HFFc6 (cell line): ENCODE data around the gene RAPGEFL1. TPM values are rescaled to one million over a fixed set of nuclear protein-coding genes. Genes with fewer than 3 reads are reported as not detected.
"Not testable (repeated sequence)": the region's sequence is repeated elsewhere in the genome, so short reads cannot be mapped to it uniquely, and the experiment has no call there.

Experiments used
- DNase-seq: peaks from one replicate; pipeline ENCODE4 v3.0.0-alpha.2; 2018
- H3K27ac Mint-ChIP-seq: 2 replicates; pipeline ENCODE4 v1.8.0; 2020; ENCODE audit warnings: mild to moderate bottlenecking, mixed read lengths
- H3K27me3 Mint-ChIP-seq: 2 replicates; pipeline ENCODE4 v1.8.0; 2021; ENCODE audit warnings: mild to moderate bottlenecking, moderate library complexity, mixed read lengths; ENCODE audit not compliant: insufficient read depth
- H3K36me3 Mint-ChIP-seq: 2 replicates; pipeline ENCODE4 v1.8.0; 2021; ENCODE audit warnings: low read depth, mixed read lengths
- H3K4me1 Mint-ChIP-seq: 2 replicates; pipeline ENCODE4 v1.8.0; 2020; ENCODE audit warnings: low read depth, mixed read lengths
- H3K4me3 Mint-ChIP-seq: 2 replicates; pipeline ENCODE4 v1.8.0; 2020; ENCODE audit warnings: mild to moderate bottlenecking, moderate library complexity, mixed read lengths
- H3K9me3 Mint-ChIP-seq: 2 replicates; pipeline ENCODE4 v1.8.0; 2020; ENCODE audit warnings: mild to moderate bottlenecking, mixed read lengths
- CTCF ChIP-seq: fragments of 200-600 bp; sonication (generic); IDR thresholded peaks from 2 replicates; pipeline ENCODE4 v1.5.0; 2021; ENCODE audit warnings: antibody characterized with exemption, mild to moderate bottlenecking
- total RNA-seq, 6 experiments: library from RNA; stranded (reverse); fragmentation: NEBNext Ultra II Directional; extraction: Animal tissue kit (Norgen Biotek cat#: 25700); gene quantifications; 2 replicates in 1 of 6; 3 replicates in 5 of 6; pipeline ENCODE4 v1.2.3, GENCODE V29; 2021

The RAPGEFL1 gene
- total RNA-seq, 6 experiments from 2014 or later: 1.5 to 2.2 (median 1.8) TPM

DNA sequence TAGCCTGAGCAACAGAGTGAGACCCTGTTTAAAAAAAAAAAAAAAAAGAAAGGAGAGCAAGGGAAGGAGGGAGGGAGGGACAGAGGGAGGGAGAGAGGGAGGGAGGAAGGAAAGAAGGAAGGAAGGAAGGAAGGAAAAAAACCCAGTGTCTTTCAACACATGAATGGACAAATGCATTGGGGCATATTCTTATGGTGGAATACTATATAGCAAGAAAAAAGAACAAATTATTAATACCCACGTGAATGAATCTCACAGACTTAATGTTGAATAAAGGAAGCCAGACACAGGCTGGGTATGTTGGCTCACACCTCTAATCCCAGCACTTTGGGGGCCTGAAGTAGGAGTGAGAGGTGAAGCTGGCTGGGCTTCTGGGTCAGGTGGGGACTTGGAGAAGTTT, 20.3 kb downstream of the RAPGEFL1 start:
- Mint-ChIP-seq H3K36me3 (no peaks in the 10 kb centered on the region), H3K27ac (no peak overlapping the region), H3K4me1 (peaks cover 14% of the 10 kb centered on the region), H3K4me3 (no peak overlapping the region), H3K27me3 (peaks cover 3% of the 10 kb centered on the region), H3K9me3 (no peaks in the 10 kb centered on the region; the same call in 1 of the 2 replicates)
- DNase-seq: no peak
- no peak for TF ChIP-seq CTCF

DNA sequence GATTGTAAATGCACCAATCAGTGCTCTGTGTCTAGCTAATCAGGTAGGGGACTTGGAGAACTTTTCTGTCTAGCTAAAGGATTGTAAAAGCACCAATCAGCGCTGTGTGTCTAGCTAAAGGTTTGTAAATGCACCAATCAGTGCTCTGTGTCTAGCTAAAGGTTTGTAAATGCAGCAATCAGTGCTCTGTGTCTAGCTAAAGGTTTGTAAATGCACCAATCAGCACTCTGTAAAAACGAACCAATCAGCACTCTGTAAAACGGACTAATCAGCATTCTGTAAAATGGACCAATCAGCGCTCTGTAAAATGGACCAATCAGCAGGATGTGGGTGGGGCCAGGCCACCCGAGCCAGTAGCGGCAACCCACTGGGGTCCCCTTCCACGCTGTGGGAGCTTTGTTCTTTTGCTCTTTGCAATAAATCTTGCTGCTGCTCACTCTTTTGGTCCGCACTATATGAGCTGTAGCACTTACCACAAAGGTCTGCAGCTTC, 20.7 kb downstream of the RAPGEFL1 start:
- H3K9me3 Mint-ChIP-seq, H3K27ac Mint-ChIP-seq, H3K4me3 Mint-ChIP-seq, H3K27me3 Mint-ChIP-seq, DNase-seq, H3K36me3 Mint-ChIP-seq: not testable (repeated sequence)
- H3K4me1 Mint-ChIP-seq: peaks cover 14% of the 10 kb centered on the region

DNA sequence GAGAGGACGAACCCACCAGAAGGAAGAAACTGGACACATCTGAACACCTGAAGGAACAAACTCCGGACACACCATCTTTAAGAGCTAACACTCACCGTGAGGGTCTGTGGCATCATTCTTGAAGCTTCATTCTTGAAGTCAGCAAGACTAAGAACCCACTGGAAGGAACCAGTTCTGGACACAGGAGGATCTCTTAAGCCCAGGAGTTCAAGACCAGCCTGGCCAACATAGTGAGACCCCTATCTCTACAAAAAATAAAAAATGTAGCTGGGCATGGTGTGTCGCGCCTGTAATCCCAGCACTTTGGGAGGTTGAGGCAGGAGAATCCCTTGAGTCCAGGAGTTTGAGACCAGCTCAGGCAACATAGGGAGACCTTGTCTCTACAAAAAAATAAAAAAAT, 21.3 kb downstream of the RAPGEFL1 start:
- no peak overlapping the region for H3K4me3 Mint-ChIP-seq
- H3K27me3 Mint-ChIP-seq: peaks cover 3% of the 10 kb centered on the region
- H3K4me1 Mint-ChIP-seq: peaks cover 14% of the 10 kb centered on the region
- H3K27ac Mint-ChIP-seq: no peak overlapping the region
- TF ChIP-seq CTCF: no peak
- H3K9me3 Mint-ChIP-seq: no peaks in the 10 kb centered on the region; the same call in 1 of the 2 replicates
- DNase-seq: no peak
- no peaks in the 10 kb centered on the region for H3K36me3 Mint-ChIP-seq

DNA sequence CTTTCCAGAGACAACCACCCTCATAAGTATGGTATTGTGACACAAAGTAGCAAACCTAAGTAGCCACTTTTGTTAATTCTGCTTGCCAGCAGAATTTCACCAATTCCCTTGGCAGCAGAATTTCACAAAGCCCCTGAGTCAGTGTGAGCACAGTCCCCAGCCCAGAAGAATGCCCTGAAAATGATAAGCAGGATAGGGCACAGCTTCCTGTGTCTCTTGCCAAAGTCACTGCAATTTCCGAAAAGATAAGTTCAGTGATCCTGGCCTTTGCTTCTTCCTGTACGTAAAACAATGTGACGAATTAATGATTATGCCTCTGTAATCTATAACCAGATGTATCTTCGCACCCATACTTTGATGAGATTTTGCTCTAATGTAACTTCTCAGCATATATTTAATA, 25.9 kb downstream of the RAPGEFL1 start:
- no peak for DNase-seq
- Mint-ChIP-seq H3K4me3 (no peak overlapping the region), H3K27ac (no peak overlapping the region), H3K9me3 (no peaks in the 10 kb centered on the region; the same call in 1 of the 2 replicates), H3K4me1 (peaks cover 16% of the 10 kb centered on the region), H3K36me3 (no peaks in the 10 kb centered on the region), H3K27me3 (peaks cover 2% of the 10 kb centered on the region)
- no peak for TF ChIP-seq CTCF

DNA sequence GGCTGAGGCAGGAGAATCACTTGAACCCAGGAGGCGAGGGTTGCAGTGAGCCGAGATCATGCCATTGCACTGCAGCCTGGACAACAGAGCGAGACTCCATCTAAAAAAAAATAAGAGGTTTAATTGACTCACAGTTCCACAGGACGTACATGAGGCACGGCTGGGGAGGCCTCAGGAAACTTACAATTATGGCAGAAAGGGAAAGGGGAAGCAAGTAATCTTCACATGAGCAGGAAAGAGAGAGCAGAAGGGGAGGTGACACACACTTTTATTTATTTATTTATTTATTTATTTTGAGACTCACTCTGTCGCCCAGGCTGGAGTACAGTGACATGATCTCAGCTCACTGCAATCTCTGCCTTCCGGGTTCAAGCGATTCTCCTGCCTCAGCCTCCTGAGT, 28.9 kb downstream of the RAPGEFL1 start:
- H3K36me3 Mint-ChIP-seq, H3K4me3 Mint-ChIP-seq, H3K27me3 Mint-ChIP-seq, H3K27ac Mint-ChIP-seq, DNase-seq, H3K9me3 Mint-ChIP-seq: not testable (repeated sequence)
- peaks cover 37% of the 10 kb centered on the region for H3K4me1 Mint-ChIP-seq

DNA sequence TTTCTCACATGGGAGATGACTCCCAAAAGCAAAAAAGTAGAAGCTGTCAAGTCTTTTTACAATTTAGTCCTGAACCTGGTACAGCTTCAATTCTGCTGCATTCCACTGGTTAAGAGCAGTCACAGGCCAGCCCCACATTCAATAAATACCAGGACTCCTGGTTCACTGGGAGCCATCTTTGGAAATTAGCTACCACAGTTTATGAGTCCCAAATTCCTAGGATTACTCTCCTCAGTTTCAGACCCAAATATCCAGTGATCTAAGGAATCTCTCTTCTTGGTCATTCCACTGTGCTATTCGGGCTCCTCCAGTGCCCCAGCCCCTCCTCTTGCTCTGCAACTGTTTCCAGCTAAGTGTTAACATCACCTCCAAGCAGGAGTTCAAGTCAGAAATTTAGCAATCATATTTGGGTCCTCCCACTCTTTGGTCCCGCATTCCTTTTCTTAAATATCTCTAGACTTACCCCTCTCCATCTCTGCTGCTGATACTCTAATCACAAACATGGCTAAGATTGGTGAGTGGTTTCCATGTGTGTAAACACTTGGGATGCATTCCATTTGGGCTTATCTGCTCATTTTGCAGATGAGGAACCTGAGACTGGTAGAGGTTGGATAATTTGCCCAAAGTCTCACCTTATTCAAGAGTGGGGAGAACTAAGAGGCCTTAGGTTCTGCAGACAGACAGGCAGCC, 32.3 kb downstream of the RAPGEFL1 start:
- no peaks in the 10 kb centered on the region for H3K36me3 Mint-ChIP-seq
- DNase-seq: peak; percentile 81
- H3K27me3 Mint-ChIP-seq: peaks cover 2% of the 10 kb centered on the region; the same call in 1 of the 2 replicates
- no peak for TF ChIP-seq CTCF
- no peaks in the 10 kb centered on the region for H3K9me3 Mint-ChIP-seq
- peak overlapping the region; percentile 68 for H3K27ac Mint-ChIP-seq
- H3K4me3 Mint-ChIP-seq: peak overlapping the region; percentile 2; the same call in 1 of the 2 replicates
- H3K4me1 Mint-ChIP-seq: peaks cover 23% of the 10 kb centered on the region

DNA sequence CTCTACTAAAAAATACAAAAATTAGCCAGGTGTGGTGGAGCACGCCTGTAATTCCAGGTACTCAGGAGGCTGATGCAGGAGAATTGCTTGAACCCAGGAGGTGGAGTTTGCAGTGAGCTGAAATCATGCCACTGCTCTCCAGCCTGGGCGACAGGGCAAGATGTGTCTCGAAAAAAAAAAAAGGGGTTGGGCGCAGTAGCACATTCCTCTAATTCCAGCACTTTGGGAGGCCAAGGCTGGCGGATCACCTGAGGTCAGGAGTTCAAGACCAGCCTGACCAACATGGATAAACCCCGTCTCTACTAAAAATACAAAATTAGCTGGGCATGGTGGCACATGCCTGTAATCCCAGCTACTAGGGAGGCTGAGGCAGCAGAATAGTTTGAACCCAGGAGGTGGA, 36.6 kb downstream of the RAPGEFL1 start:
- H3K4me3 Mint-ChIP-seq, H3K27ac Mint-ChIP-seq, H3K36me3 Mint-ChIP-seq, H3K9me3 Mint-ChIP-seq, H3K27me3 Mint-ChIP-seq, DNase-seq: not testable (repeated sequence)
- peaks cover 24% of the 10 kb centered on the region for H3K4me1 Mint-ChIP-seq
